UCSD-AML1 (cell line): ENCODE data around the gene OTUD1.

Experiments
- DNase-seq: peaks from one replicate; lab custom pipeline; 2025; ENCODE audit not compliant: unreplicated experiment; lab: John Stamatoyannopoulos, UW

OTUD1 gene

GRCh38 chr10:23459308-23459939 lies 20.5 kb downstream of the OTUD1 start:
- DNase-seq, result no peak

- DNase-seq, result no peak
Observed at GRCh38 chr10:23461557-23461956, 22.7 kb downstream of the OTUD1 start.

- no peak for DNase-seq
Observed at GRCh38 chr10:23467012-23467411, 28.1 kb downstream of the OTUD1 start.

GRCh38 chr10:23467548-23467947 lies 28.7 kb downstream of the OTUD1 start:
- DNase-seq, result no peak

- DNase-seq, result no peak
Observed at GRCh38 chr10:23469596-23470237, 30.8 kb downstream of the OTUD1 start.

GRCh38 chr10:23472181-23472580 lies 33.3 kb downstream of the OTUD1 start:
- no peak for DNase-seq

GRCh38 chr10:23474081-23474480 lies 35.2 kb downstream of the OTUD1 start:
- DNase-seq, result no peak

- DNase-seq, result no peak
Observed at GRCh38 chr10:23474626-23475025, 35.8 kb downstream of the OTUD1 start.

GRCh38 chr10:23478570-23478969 lies 39.7 kb downstream of the OTUD1 start:
- DNase-seq, result no peak

- no peak for DNase-seq
Observed at GRCh38 chr10:23479798-23480473, 41.1 kb downstream of the OTUD1 start.

GRCh38 chr10:23481363-23481961 lies 42.6 kb downstream of the OTUD1 start:
- DNase-seq, result no peak

GRCh38 chr10:23490115-23490514 lies 51.2 kb downstream of the OTUD1 start:
- DNase-seq, result no peak
